CD14-positive monocyte (primary cell): ENCODE measurements around the gene GPR150. TPM values are rescaled to one million over a fixed set of nuclear protein-coding genes. Genes with fewer than 3 reads are reported as not detected.

Experiments used
- DNase-seq, 3 donors: peaks; one replicate each; pipeline ENCODE4 v3.0.0-alpha.2; 2011 to 2022
- H2AFZ ChIP-seq: 2 replicates; pipeline ENCODE4 v1.6.0; 2012; ENCODE audit warnings: mild to moderate bottlenecking, low read depth, low read length, inconsistent platforms; ENCODE audit not compliant: insufficient read depth, poor library complexity, severe bottlenecking
- H3K27ac ChIP-seq, 2 donors: 1 replicate in 1 of 2; 2 replicates in 1 of 2; pipeline ENCODE4 v1.5.1; 2012 to 2013; ENCODE audit warnings: low read length in 2 of 2, control low read depth in 1 of 2, inconsistent platforms in 1 of 2, low read depth in 1 of 2, mild to moderate bottlenecking in 1 of 2
- H3K27me3 ChIP-seq, 2 donors: one replicate each; pipeline versions ENCODE4 v1.6.0 to v1.6.1; 2011 to 2013; ENCODE audit warnings: low read length in 2 of 2; ENCODE audit not compliant: control insufficient read depth in 2 of 2, insufficient read depth in 2 of 2
- H3K36me3 ChIP-seq, 2 donors: replicated peaks in 1 of 2; 1 replicate in 1 of 2; 2 replicates in 1 of 2; pipeline versions ENCODE4 v1.5.1 to v1.6.1; 2012 to 2013; ENCODE audit warnings: low read length in 2 of 2, control low read depth in 1 of 2, inconsistent platforms in 1 of 2, mild to moderate bottlenecking in 1 of 2; ENCODE audit not compliant: insufficient read depth in 2 of 2, control insufficient read depth in 1 of 2
- H3K4me1 ChIP-seq, 2 donors: 1 replicate in 1 of 2; 2 replicates in 1 of 2; pipeline versions ENCODE4 v1.5.1 to v1.6.1; 2012 to 2013; ENCODE audit warnings: low read length in 2 of 2, control low read depth in 1 of 2, inconsistent platforms in 1 of 2, mild to moderate bottlenecking in 1 of 2, moderate library complexity in 1 of 2; ENCODE audit not compliant: insufficient read depth in 2 of 2, control insufficient read depth in 1 of 2
- H3K4me2 ChIP-seq: replicated peaks from 2 replicates; pipeline ENCODE3; 2012; ENCODE audit warnings: low read length, moderate library complexity, mild to moderate bottlenecking; ENCODE audit not compliant: poor library complexity, severe bottlenecking; ENCODE audit errors: extremely low read depth
- H3K4me3 ChIP-seq, 3 experiments: fragments of 200-600 bp in 1 of 3; sonication (generic) in 1 of 3; replicated peaks in 1 of 3; 1 replicate in 2 of 3; 2 replicates in 1 of 3; pipeline ENCODE4 v1.5.1; 2011 to 2013; ENCODE audit warnings: low read length in 3 of 3, mild to moderate bottlenecking in 3 of 3, control low read depth in 2 of 3, low read depth in 2 of 3, inconsistent platforms in 1 of 3, moderate library complexity in 1 of 3
- H3K79me2 ChIP-seq: 2 replicates; pipeline ENCODE4 v1.6.0; 2012; ENCODE audit warnings: mild to moderate bottlenecking, control low read depth, inconsistent platforms, low read length, moderate library complexity; ENCODE audit not compliant: insufficient read depth
- H3K9ac ChIP-seq: 2 replicates; pipeline ENCODE4 v1.6.0; 2017; ENCODE audit warnings: low read length, mild to moderate bottlenecking; ENCODE audit not compliant: insufficient read depth, poor library complexity, severe bottlenecking
- H3K9me3 ChIP-seq, 2 donors: replicated peaks in 1 of 2; 1 replicate in 1 of 2; 2 replicates in 1 of 2; pipeline versions ENCODE4 v1.5.1 to v1.6.1; 2012 to 2013; ENCODE audit warnings: low read length in 2 of 2, control low read depth in 1 of 2; ENCODE audit not compliant: control insufficient read depth in 1 of 2, insufficient read depth in 1 of 2
- H4K20me1 ChIP-seq: 2 replicates; pipeline ENCODE4 v1.6.0; 2012; ENCODE audit warnings: mild to moderate bottlenecking, low read length, control low read depth, moderate library complexity; ENCODE audit not compliant: insufficient read depth
- H3K27ac Mint-ChIP-seq, 7 donors: one replicate each; pipeline ENCODE4 v1.8.0; 2020; ENCODE audit warnings: mild to moderate bottlenecking in 7 of 7, mixed read lengths in 7 of 7, moderate library complexity in 6 of 7, inconsistent platforms in 2 of 7
- H3K27me3 Mint-ChIP-seq, 3 donors: one replicate each; pipeline ENCODE4 v1.8.0; 2021 to 2022; ENCODE audit warnings: low read depth in 3 of 3, mild to moderate bottlenecking in 3 of 3, mixed read lengths in 3 of 3, moderate library complexity in 3 of 3, inconsistent platforms in 1 of 3
- H3K36me3 Mint-ChIP-seq, 2 donors: one replicate each; pipeline ENCODE4 v1.8.0; 2020; ENCODE audit warnings: mixed read lengths in 2 of 2, inconsistent platforms in 1 of 2, mild to moderate bottlenecking in 1 of 2
- H3K4me1 Mint-ChIP-seq: one replicate; pipeline ENCODE4 v1.8.0; 2020; ENCODE audit warnings: mild to moderate bottlenecking, mixed read lengths
- H3K4me3 Mint-ChIP-seq, 2 donors: one replicate each; pipeline ENCODE4 v1.8.0; 2020; ENCODE audit warnings: mild to moderate bottlenecking in 2 of 2, mixed read lengths in 2 of 2, moderate library complexity in 1 of 2
- H3K9me3 Mint-ChIP-seq, 7 donors: one replicate each; pipeline ENCODE4 v1.8.0; 2020 to 2022; ENCODE audit warnings: mixed read lengths in 7 of 7, mild to moderate bottlenecking in 6 of 7, moderate library complexity in 6 of 7, inconsistent platforms in 2 of 7
- WGBS: methylation state at CpG from one replicate; pipeline ENCODE4 v1.1.5; 2013; ENCODE audit warnings: missing lambda C conversion rate; ENCODE audit not compliant: insufficient coverage; 5-methylcytosine and 5-hydroxymethylcytosine counted together
- intact Hi-C, 2 donors: fragments of 100-400 bp; cut with micrococcal nuclease; formaldehyde crosslinking; loops; one replicate each; pipeline versions ENCODE4 v1.15.0 to v1.15.1; 2023
- polyA plus RNA-seq, 3 donors: library from polyadenylated mRNA; depleted of rRNA in 1 of 3; unstranded in 2 of 3; stranded (reverse) in 1 of 3; fragments of 300-500 nt in 2 of 3; fragments of >200 nt in 1 of 3; fragmentation: Illumina TruSeq in 2 of 3; gene quantifications; 1 replicate in 2 of 3; 2 replicates in 1 of 3; pipeline ENCODE4 v1.2.3, GENCODE V29; 2012 to 2021
- TF ChIP-seq, protein P1 (sequence below): fragments of 200-600 bp; IDR thresholded peaks from one replicate; pipeline ENCODE4 v1.8.0; 2022; ENCODE audit warnings: antibody characterized with exemption, mild to moderate bottlenecking

The GPR150 gene
- polyA plus RNA-seq, 3 donors: not detected

- H3K4me3 Mint-ChIP-seq: peak overlapping the region; percentile 89 to 98
- Histone ChIP-seq H3K4me1 (peaks cover 25 to 38% of the 10 kb centered on the region in 2 donors), H2AFZ (peak overlapping the region; percentile 88)
Measured at GRCh38 chr5:95619514-95620029, 315 bp upstream of the GPR150 start.

DNA sequence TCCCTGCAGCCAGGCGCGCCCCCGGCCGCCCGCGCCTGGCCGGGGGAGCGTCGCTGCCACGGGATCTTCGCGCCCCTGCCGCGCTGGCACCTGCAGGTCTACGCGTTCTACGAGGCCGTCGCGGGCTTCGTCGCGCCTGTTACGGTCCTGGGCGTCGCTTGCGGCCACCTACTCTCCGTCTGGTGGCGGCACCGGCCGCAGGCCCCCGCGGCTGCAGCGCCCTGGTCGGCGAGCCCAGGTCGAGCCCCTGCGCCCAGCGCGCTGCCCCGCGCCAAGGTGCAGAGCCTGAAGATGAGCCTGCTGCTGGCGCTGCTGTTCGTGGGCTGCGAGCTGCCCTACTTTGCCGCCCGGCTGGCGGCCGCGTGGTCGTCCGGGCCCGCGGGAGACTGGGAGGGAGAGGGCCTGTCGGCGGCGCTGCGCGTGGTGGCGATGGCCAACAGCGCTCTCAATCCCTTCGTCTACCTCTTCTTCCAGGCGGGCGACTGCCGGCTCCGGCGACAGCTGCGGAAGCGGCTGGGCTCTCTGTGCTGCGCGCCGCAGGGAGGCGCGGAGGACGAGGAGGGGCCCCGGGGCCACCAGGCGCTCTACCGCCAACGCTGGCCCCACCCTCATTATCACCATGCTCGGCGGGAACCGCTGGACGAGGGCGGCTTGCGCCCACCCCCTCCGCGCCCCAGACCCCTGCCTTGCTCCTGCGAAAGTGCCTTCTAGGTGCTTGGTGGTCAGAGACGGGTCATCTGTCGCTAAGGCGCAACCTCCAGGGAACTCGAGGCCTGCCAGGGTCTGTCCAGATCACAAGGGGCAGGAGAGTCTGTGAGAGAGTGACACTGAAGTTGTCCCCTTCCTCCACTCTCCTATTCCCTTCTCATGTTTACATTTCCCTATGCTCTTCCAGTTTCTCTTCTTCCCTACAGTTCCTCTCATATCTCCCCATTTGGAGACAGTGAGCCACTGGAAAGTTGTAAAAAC is 1.3 kb downstream of the GPR150 start:
- Mint-ChIP-seq H3K9me3 (peaks cover 0 to 4% (median 0%) of the 10 kb centered on the region in 7 donors), H3K27ac (peak overlapping the region in 1 of 7 donors; percentile 50), H3K4me1 (peaks cover 29% of the 10 kb centered on the region), H3K36me3 (no peaks in the 10 kb centered on the region), H3K27me3 (peaks cover 22 to 34% (median 24%) of the 10 kb centered on the region in 3 donors), H3K4me3 (peak overlapping the region; percentile 83 to 92)
- Histone ChIP-seq H3K9me3 (no peaks in the 10 kb centered on the region), H3K9ac (peak overlapping the region; percentile 37), H3K36me3 (no peaks in the 10 kb centered on the region), H2AFZ (peak overlapping the region; percentile 83), H3K4me3 (peak overlapping the region; percentile 4 to 81 (median 63)), H3K27me3 (peaks cover 22 to 25% of the 10 kb centered on the region in 2 donors), H3K4me1 (peaks cover 25 to 38% of the 10 kb centered on the region in 2 donors), H4K20me1 (no peaks in the 10 kb centered on the region), H3K79me2 (no peaks in the 10 kb centered on the region), H3K4me2 (peak overlapping the region; percentile 99), H3K27ac (no peak overlapping the region)
- WGBS: 1% methylated on average over 88 of the region's 92 CpGs
- TF ChIP-seq, protein P1, sequence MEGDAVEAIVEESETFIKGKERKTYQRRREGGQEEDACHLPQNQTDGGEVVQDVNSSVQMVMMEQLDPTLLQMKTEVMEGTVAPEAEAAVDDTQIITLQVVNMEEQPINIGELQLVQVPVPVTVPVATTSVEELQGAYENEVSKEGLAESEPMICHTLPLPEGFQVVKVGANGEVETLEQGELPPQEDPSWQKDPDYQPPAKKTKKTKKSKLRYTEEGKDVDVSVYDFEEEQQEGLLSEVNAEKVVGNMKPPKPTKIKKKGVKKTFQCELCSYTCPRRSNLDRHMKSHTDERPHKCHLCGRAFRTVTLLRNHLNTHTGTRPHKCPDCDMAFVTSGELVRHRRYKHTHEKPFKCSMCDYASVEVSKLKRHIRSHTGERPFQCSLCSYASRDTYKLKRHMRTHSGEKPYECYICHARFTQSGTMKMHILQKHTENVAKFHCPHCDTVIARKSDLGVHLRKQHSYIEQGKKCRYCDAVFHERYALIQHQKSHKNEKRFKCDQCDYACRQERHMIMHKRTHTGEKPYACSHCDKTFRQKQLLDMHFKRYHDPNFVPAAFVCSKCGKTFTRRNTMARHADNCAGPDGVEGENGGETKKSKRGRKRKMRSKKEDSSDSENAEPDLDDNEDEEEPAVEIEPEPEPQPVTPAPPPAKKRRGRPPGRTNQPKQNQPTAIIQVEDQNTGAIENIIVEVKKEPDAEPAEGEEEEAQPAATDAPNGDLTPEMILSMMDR: no peak
- DNase-seq: peak in 2 of 3 donors; percentile 15 to 20
- intact Hi-C loops: no loop called here

More at GRCh38 chr5:95619514-95620029, 315 bp upstream of the GPR150 start:
- intact Hi-C loops: no loop called here
- no peak for DNase-seq
- TF ChIP-seq, protein P1: no peak
- no peak overlapping the region for H3K27ac Mint-ChIP-seq
- Histone ChIP-seq H3K27me3 (peaks cover 22 to 25% of the 10 kb centered on the region in 2 donors), H3K27ac (no peak overlapping the region), H3K9me3 (no peaks in the 10 kb centered on the region), H3K4me2 (peak overlapping the region; percentile 99), H3K4me3 (peak overlapping the region; percentile 45 to 81 (median 53)), H3K9ac (peak overlapping the region; percentile 55), H4K20me1 (no peaks in the 10 kb centered on the region), H3K79me2 (no peaks in the 10 kb centered on the region), H3K36me3 (no peaks in the 10 kb centered on the region)
- 0% methylated on average over 10 of the region's 19 CpGs for WGBS
- peaks cover 32% of the 10 kb centered on the region for H3K4me1 Mint-ChIP-seq
- H3K27me3 Mint-ChIP-seq: peaks cover 22 to 34% (median 24%) of the 10 kb centered on the region in 3 donors
- peaks cover 0 to 4% (median 0%) of the 10 kb centered on the region in 7 donors for H3K9me3 Mint-ChIP-seq
- no peaks in the 10 kb centered on the region for H3K36me3 Mint-ChIP-seq
